Measurements from ENCODE around the gene SLIT3. TPM values are rescaled to one million over a fixed set of nuclear protein-coding genes. Genes with fewer than 3 reads are reported as not detected.

SLIT3 gene
- total and polyA plus RNA-seq, 2 experiments from 2014 or later = 0.59 to 0.71 TPM

DNA sequence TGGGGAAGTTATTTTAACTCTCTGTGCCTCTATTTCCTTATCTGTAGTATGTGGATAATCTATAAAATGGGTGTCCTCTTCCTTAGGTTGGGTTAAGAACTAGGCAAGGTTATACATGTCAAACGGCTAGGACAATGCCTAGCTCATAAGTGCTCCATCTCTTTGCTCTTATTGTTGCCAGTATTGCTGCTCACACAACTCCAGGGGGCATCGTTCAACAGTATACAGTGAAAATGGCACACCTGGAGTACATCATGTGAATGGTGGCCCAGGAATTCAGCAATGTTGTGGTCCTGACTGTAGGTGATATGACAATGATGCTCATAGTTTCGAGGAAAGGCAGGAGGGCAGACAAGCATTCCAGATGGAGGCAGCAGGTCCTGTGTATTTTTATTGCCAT is 30.1 kb downstream of the SLIT3 start:
- no peak overlapping the region for H3K4me2 ChIP-seq
- H3K9me2 ChIP-seq (ENCODE audit: insufficient read depth) = no peaks in the 10 kb centered on the region
- ATAC-seq (no peak), DNase-seq (ENCODE audit: low spot score) (no peak)
- H4K20me1 ChIP-seq (replicated peaks; ENCODE audit: insufficient read depth) = no peaks in the 10 kb centered on the region
- Mint-ChIP-seq H3K9me3 (no peaks in the 10 kb centered on the region), H3K4me3 (no peak overlapping the region), H3K27ac (no peak overlapping the region), H3K27me3 (ENCODE audit: insufficient read depth, low read depth, poor library complexity) (peaks cover 3% of the 10 kb centered on the region), H3K4me1 (peaks cover 8% of the 10 kb centered on the region), H3K36me3 (ENCODE audit: low read depth) (no peaks in the 10 kb centered on the region)
- no peaks in the 10 kb centered on the region for H3K79me2 ChIP-seq (replicated peaks; ENCODE audit: insufficient read depth)
- no peaks in the 10 kb centered on the region for H3K27me3 ChIP-seq (ENCODE audit: insufficient read depth)
- no peak overlapping the region for H3K4me3 ChIP-seq
- H2AFZ ChIP-seq = no peak overlapping the region
- no peaks in the 10 kb centered on the region for H3F3A ChIP-seq (replicated peaks; ENCODE audit: low read depth)
- no peaks in the 10 kb centered on the region for H3K4me1 ChIP-seq (ENCODE audit: insufficient read depth)
- H3K27ac ChIP-seq (ENCODE audit: low read depth) = no peak overlapping the region
- no peaks in the 10 kb centered on the region for H3K36me3 ChIP-seq (ENCODE audit: insufficient read depth)
- TF ChIP-seq, protein P1, sequence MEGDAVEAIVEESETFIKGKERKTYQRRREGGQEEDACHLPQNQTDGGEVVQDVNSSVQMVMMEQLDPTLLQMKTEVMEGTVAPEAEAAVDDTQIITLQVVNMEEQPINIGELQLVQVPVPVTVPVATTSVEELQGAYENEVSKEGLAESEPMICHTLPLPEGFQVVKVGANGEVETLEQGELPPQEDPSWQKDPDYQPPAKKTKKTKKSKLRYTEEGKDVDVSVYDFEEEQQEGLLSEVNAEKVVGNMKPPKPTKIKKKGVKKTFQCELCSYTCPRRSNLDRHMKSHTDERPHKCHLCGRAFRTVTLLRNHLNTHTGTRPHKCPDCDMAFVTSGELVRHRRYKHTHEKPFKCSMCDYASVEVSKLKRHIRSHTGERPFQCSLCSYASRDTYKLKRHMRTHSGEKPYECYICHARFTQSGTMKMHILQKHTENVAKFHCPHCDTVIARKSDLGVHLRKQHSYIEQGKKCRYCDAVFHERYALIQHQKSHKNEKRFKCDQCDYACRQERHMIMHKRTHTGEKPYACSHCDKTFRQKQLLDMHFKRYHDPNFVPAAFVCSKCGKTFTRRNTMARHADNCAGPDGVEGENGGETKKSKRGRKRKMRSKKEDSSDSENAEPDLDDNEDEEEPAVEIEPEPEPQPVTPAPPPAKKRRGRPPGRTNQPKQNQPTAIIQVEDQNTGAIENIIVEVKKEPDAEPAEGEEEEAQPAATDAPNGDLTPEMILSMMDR (conservative IDR thresholded peaks at IDR 0.05; ENCODE audit: low read depth in 2 of 2) = peak; percentile 27 to 55; a peak in 2 of 4 replicates
- TF ChIP-seq JUNB (IDR thresholded peaks at IDR 0.05; ENCODE audit: unreplicated experiment) = no peak

DNA sequence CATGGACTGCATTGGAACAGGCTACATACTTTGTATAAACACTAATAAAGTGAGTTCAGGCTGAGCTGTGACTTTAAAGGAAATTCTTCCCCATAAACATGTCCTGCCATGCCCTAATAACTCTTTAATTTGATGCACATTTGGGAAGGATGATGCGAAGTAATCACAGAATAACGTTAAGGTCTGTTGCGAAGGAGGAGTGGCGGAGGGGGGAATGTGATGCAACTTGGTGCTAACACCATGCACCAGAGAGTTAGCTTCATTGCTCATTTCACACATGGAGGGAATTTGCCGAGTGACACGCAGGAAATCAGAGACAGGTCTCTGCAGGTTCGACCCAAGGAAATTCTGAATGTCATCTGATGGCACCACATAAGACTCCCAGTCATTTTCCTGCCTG is 32.9 kb downstream of the SLIT3 start:
- no peak for DNase-seq (ENCODE audit: low spot score)
- Mint-ChIP-seq H3K9me3 (no peaks in the 10 kb centered on the region), H3K36me3 (ENCODE audit: low read depth) (no peaks in the 10 kb centered on the region), H3K27me3 (ENCODE audit: insufficient read depth, low read depth, poor library complexity) (peaks cover 7% of the 10 kb centered on the region), H3K4me3 (no peak overlapping the region), H3K4me1 (peaks cover 21% of the 10 kb centered on the region), H3K27ac (no peak overlapping the region)
- Histone ChIP-seq H3K9me2 (ENCODE audit: insufficient read depth) (no peaks in the 10 kb centered on the region), H3K36me3 (ENCODE audit: insufficient read depth) (no peaks in the 10 kb centered on the region), H3K27me3 (ENCODE audit: insufficient read depth) (no peaks in the 10 kb centered on the region), H3K27ac (ENCODE audit: low read depth) (no peak overlapping the region), H4K20me1 (replicated peaks; ENCODE audit: insufficient read depth) (no peaks in the 10 kb centered on the region; the same call in 1 of the 2 replicates), H3K79me2 (replicated peaks; ENCODE audit: insufficient read depth) (no peaks in the 10 kb centered on the region), H3K4me3 (no peak overlapping the region), H2AFZ (0 out of 2 replicates have a peak overlapping the region, but pooled peaks have one; percentile 10), H3K4me1 (ENCODE audit: insufficient read depth) (peaks cover 14% of the 10 kb centered on the region; the same call in 1 of the 2 replicates), H3F3A (replicated peaks; ENCODE audit: low read depth) (no peaks in the 10 kb centered on the region), H3K4me2 (no peak overlapping the region)
- ATAC-seq = no peak
- no peak for TF ChIP-seq NANOG (IDR thresholded peaks at IDR 0.05; ENCODE audit: borderline replicate concordance)
- TF ChIP-seq EZH2phosphoT487 (IDR thresholded peaks at IDR 0.05; ENCODE audit: unreplicated experiment) = no peak
- TF ChIP-seq, protein P2, sequence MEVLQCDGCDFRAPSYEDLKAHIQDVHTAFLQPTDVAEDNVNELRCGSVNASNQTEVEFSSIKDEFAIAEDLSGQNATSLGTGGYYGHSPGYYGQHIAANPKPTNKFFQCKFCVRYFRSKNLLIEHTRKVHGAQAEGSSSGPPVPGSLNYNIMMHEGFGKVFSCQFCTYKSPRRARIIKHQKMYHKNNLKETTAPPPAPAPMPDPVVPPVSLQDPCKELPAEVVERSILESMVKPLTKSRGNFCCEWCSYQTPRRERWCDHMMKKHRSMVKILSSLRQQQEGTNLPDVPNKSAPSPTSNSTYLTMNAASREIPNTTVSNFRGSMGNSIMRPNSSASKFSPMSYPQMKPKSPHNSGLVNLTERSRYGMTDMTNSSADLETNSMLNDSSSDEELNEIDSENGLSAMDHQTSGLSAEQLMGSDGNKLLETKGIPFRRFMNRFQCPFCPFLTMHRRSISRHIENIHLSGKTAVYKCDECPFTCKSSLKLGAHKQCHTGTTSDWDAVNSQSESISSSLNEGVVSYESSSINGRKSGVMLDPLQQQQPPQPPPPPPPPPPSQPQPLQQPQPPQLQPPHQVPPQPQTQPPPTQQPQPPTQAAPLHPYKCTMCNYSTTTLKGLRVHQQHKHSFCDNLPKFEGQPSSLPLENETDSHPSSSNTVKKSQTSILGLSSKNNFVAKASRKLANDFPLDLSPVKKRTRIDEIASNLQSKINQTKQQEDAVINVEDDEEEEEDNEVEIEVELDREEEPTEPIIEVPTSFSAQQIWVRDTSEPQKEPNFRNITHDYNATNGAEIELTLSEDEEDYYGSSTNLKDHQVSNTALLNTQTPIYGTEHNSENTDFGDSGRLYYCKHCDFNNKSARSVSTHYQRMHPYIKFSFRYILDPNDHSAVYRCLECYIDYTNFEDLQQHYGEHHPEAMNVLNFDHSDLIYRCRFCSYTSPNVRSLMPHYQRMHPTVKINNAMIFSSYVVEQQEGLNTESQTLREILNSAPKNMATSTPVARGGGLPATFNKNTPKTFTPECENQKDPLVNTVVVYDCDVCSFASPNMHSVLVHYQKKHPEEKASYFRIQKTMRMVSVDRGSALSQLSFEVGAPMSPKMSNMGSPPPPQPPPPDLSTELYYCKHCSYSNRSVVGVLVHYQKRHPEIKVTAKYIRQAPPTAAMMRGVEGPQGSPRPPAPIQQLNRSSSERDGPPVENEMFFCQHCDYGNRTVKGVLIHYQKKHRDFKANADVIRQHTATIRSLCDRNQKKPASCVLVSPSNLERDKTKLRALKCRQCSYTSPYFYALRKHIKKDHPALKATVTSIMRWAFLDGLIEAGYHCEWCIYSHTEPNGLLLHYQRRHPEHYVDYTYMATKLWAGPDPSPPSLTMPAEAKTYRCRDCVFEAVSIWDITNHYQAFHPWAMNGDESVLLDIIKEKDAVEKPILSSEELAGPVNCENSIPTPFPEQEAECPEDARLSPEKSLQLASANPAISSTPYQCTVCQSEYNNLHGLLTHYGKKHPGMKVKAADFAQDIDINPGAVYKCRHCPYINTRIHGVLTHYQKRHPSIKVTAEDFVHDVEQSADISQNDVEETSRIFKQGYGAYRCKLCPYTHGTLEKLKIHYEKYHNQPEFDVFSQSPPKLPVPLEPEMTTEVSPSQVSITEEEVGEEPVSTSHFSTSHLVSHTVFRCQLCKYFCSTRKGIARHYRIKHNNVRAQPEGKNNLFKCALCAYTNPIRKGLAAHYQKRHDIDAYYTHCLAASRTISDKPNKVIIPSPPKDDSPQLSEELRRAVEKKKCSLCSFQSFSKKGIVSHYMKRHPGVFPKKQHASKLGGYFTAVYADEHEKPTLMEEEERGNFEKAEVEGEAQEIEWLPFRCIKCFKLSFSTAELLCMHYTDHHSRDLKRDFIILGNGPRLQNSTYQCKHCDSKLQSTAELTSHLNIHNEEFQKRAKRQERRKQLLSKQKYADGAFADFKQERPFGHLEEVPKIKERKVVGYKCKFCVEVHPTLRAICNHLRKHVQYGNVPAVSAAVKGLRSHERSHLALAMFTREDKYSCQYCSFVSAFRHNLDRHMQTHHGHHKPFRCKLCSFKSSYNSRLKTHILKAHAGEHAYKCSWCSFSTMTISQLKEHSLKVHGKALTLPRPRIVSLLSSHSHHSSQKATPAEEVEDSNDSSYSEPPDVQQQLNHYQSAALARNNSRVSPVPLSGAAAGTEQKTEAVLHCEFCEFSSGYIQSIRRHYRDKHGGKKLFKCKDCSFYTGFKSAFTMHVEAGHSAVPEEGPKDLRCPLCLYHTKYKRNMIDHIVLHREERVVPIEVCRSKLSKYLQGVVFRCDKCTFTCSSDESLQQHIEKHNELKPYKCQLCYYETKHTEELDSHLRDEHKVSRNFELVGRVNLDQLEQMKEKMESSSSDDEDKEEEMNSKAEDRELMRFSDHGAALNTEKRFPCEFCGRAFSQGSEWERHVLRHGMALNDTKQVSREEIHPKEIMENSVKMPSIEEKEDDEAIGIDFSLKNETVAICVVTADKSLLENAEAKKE (CRISPR knock-in tag; IDR thresholded peaks at IDR 0.05) = no peak
- TF ChIP-seq JUNB (IDR thresholded peaks at IDR 0.05; ENCODE audit: unreplicated experiment) = no peak
- TF ChIP-seq STAT1 (IDR thresholded peaks at IDR 0.05; ENCODE audit: unreplicated experiment) = no peak
- TF ChIP-seq, protein P3, sequence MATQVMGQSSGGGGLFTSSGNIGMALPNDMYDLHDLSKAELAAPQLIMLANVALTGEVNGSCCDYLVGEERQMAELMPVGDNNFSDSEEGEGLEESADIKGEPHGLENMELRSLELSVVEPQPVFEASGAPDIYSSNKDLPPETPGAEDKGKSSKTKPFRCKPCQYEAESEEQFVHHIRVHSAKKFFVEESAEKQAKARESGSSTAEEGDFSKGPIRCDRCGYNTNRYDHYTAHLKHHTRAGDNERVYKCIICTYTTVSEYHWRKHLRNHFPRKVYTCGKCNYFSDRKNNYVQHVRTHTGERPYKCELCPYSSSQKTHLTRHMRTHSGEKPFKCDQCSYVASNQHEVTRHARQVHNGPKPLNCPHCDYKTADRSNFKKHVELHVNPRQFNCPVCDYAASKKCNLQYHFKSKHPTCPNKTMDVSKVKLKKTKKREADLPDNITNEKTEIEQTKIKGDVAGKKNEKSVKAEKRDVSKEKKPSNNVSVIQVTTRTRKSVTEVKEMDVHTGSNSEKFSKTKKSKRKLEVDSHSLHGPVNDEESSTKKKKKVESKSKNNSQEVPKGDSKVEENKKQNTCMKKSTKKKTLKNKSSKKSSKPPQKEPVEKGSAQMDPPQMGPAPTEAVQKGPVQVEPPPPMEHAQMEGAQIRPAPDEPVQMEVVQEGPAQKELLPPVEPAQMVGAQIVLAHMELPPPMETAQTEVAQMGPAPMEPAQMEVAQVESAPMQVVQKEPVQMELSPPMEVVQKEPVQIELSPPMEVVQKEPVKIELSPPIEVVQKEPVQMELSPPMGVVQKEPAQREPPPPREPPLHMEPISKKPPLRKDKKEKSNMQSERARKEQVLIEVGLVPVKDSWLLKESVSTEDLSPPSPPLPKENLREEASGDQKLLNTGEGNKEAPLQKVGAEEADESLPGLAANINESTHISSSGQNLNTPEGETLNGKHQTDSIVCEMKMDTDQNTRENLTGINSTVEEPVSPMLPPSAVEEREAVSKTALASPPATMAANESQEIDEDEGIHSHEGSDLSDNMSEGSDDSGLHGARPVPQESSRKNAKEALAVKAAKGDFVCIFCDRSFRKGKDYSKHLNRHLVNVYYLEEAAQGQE (IDR thresholded peaks at IDR 0.05; ENCODE audit: unreplicated experiment) = no peak
- TF ChIP-seq, protein P4, sequence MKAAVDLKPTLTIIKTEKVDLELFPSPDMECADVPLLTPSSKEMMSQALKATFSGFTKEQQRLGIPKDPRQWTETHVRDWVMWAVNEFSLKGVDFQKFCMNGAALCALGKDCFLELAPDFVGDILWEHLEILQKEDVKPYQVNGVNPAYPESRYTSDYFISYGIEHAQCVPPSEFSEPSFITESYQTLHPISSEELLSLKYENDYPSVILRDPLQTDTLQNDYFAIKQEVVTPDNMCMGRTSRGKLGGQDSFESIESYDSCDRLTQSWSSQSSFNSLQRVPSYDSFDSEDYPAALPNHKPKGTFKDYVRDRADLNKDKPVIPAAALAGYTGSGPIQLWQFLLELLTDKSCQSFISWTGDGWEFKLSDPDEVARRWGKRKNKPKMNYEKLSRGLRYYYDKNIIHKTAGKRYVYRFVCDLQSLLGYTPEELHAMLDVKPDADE (IDR thresholded peaks at IDR 0.05) = no peak

Data from GM23338 (cell line).